ENCODE results near the gene PALB2.
A peak's percentile ranks its signal among the peaks of the same experiment; 100 is the strongest.
"Not testable (repeated sequence)": the region's sequence is repeated elsewhere in the genome, so short reads cannot be mapped to it uniquely, and the experiment has no call there.

The PALB2 gene

GRCh38 chr16:23587726-23588125 is 53.4 kb downstream of the PALB2 start:
- in situ Hi-C loops (cut with HindIII; ENCODE audit: low pct_unique_long_range_greater_than_20kb, low sequenced_read_pairs) = no loop called here
- no peak for TF ChIP-seq JUND (IDR thresholded peaks at IDR 0.05; ENCODE audit: low read depth)
- DNase-seq (ENCODE audit: low read depth in 1 of 2, low spot score in 1 of 2) = no peak

DNA sequence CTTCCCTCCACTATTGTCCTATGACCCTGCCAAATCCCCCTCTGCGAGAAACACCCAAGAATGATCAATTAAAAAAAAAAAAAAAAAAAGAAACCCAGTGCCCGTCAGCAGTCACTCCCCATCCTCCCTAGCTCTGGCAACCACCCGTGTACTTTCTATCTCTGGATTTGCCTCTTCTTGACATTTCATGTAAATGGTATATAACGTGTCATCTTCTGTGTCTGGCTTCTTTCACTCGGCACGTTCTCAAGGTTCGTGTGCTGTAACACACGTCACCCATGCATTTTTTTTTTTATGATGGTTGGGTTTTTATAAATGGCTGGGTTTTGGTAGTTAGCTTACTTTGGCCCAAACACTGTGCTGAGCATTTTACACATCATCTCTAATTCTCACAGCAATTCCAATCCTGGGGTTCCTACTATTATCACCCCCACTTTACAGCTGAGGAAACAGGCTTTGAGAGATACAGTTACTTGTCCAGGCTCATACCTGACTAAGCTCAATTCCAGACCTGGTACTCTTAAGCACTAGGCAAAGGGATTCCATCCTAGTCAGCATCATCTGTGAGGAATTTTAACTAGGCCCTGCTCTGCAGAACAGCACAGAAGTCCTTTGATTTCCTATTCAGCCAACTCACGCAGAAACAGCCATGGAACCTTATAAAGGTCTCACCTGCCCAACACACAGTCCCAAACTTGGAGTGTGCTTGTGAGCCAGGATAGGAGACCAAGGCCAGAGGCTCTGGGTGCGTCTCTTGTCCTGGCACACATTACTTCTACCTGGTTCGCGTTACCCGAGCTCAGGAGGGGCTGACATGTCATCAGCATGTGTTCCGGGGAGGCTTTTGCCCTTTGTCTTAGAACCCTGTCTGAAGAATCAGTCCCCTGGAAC is 56.7 kb downstream of the PALB2 start:
- DNase-seq (ENCODE audit: low read depth in 1 of 2, low spot score in 1 of 2) = no peak
- TF ChIP-seq JUND (IDR thresholded peaks at IDR 0.05; ENCODE audit: low read depth) = no peak
- in situ Hi-C loops (cut with HindIII; ENCODE audit: low pct_unique_long_range_greater_than_20kb, low sequenced_read_pairs) = no loop called here

- in situ Hi-C loops (cut with HindIII; ENCODE audit: low pct_unique_long_range_greater_than_20kb, low sequenced_read_pairs); DNase-seq (ENCODE audit: low read depth in 1 of 2, low spot score in 1 of 2): not testable (repeated sequence)
Observed at GRCh38 chr16:23583271-23583670, 57.8 kb downstream of the PALB2 start.

DNA sequence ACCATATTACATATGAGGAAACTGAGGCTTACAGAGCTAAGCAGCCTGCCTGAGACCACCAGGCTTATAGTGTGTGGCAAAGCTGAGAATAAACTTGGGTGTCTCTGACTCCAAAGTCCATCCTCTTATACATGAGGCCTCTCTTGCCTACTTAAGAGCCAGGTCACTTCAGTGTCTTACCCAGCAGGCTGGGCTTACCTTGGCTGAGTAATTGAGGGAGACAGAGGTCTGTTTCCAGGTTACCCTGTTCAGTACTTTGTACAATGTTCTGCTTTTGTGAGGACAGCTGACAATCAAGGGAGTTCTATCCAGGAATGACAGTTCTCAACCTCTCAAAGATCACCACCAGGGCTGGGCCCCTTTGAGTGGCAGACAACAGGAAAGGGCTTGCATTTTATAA is 59.3 kb downstream of the PALB2 start:
- in situ Hi-C loops (cut with HindIII; ENCODE audit: low pct_unique_long_range_greater_than_20kb, low sequenced_read_pairs) = no loop called here
- TF ChIP-seq JUND (IDR thresholded peaks at IDR 0.05; ENCODE audit: low read depth) = no peak
- no peak for DNase-seq (ENCODE audit: low read depth in 1 of 2, low spot score in 1 of 2)

DNA sequence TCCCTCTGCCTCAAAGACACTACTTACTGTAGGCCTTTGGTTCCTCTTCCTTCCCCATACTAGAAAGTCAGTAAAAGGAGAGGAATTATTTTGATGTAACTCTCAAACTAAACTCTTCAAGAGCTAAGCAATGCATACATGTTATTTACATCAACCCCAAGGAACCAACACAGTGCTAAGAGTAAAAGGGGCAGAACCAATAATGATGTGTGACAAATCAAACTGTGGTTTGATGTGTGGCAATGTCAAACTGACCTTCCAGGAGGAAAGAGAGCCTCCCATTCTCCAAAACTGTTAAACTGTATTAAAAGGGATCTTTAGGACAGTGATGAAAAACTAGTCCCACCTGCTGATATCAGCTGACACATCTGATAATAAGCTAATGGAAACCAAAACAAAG is 60.7 kb downstream of the PALB2 start:
- no peak for TF ChIP-seq JUND (IDR thresholded peaks at IDR 0.05; ENCODE audit: low read depth)
- DNase-seq (ENCODE audit: low read depth in 1 of 2, low spot score in 1 of 2) = no peak
- in situ Hi-C loops (cut with HindIII; ENCODE audit: low pct_unique_long_range_greater_than_20kb, low sequenced_read_pairs) = no loop called here

GRCh38 chr16:23579371-23579770 is 61.7 kb downstream of the PALB2 start:
- in situ Hi-C loops (cut with HindIII; ENCODE audit: low pct_unique_long_range_greater_than_20kb, low sequenced_read_pairs) = no loop called here
- no peak for DNase-seq (ENCODE audit: low read depth in 1 of 2, low spot score in 1 of 2)
- TF ChIP-seq JUND (IDR thresholded peaks at IDR 0.05; ENCODE audit: low read depth) = no peak

- TF ChIP-seq JUND (IDR thresholded peaks at IDR 0.05; ENCODE audit: low read depth) = no peak
- in situ Hi-C loops (cut with HindIII; ENCODE audit: low pct_unique_long_range_greater_than_20kb, low sequenced_read_pairs) = no loop called here
- DNase-seq (ENCODE audit: low read depth in 1 of 2, low spot score in 1 of 2) = no peak
Observed at GRCh38 chr16:23578101-23578830, 62.8 kb downstream of the PALB2 start.

DNA sequence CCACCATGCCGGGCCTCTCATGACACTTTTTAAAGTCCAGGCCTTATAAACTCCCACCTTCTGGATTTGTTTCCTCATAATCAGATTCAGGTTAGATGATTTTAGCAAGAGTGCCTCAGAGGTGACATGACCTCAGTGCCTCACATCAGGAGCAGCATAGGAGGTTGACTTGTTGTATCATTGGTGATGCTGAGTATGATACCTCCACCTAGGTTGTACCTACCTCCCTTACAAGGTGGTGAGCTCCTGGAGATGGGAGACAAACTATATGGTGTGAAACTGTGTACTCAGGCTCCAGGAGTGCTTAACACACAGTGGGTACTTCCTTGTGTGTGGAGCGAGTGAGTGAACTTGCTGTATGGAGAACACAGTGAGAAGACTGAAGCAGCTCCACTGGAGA is 63.6 kb downstream of the PALB2 start:
- in situ Hi-C loops (cut with HindIII; ENCODE audit: low pct_unique_long_range_greater_than_20kb, low sequenced_read_pairs) = no loop called here
- DNase-seq (ENCODE audit: low read depth in 1 of 2, low spot score in 1 of 2) = no peak

GRCh38 chr16:23575834-23576233 is 65.3 kb downstream of the PALB2 start:
- in situ Hi-C loops (cut with HindIII; ENCODE audit: low pct_unique_long_range_greater_than_20kb, low sequenced_read_pairs) = no loop called here
- DNase-seq (ENCODE audit: low read depth in 1 of 2, low spot score in 1 of 2) = peak in 1 of 2 experiments; percentile 9
- no peak for TF ChIP-seq JUND (IDR thresholded peaks at IDR 0.05; ENCODE audit: low read depth)

More for the DNA sequence above, 63.6 kb downstream of the PALB2 start:
- TF ChIP-seq JUND (IDR thresholded peaks at IDR 0.05; ENCODE audit: low read depth) = no peak

GRCh38 chr16:23573817-23574216 is 67.3 kb downstream of the PALB2 start:
- no peak for DNase-seq (ENCODE audit: low read depth in 1 of 2, low spot score in 1 of 2)
- no peak for TF ChIP-seq JUND (IDR thresholded peaks at IDR 0.05; ENCODE audit: low read depth)
- in situ Hi-C loops (cut with HindIII; ENCODE audit: low pct_unique_long_range_greater_than_20kb, low sequenced_read_pairs) = no loop called here

- in situ Hi-C loops (cut with HindIII; ENCODE audit: low pct_unique_long_range_greater_than_20kb, low sequenced_read_pairs) = no loop called here
- DNase-seq (ENCODE audit: low read depth in 1 of 2, low spot score in 1 of 2) = no peak
- TF ChIP-seq JUND (IDR thresholded peaks at IDR 0.05; ENCODE audit: low read depth) = no peak
Observed at GRCh38 chr16:23572394-23572793, 68.7 kb downstream of the PALB2 start.

DNA sequence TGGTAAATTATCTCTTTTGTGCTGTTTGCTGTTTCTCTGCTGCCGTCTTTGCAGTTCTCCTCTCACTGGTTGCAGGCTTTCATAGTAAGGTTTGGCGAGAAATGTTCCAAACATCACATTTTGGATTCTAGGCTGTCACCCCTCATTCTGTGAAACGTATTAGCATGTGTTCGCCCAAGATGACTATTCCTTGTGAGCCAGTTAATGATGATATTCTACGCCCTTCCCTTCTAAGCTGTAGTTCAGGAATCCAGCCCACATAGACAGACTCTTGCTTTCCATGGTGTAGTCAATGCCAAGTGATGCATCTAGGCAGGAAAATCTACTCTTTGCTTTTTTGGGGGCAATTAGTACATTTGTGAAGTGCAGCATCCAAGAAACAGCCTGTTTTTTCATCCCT is 69.2 kb downstream of the PALB2 start:
- no peak for TF ChIP-seq JUND (IDR thresholded peaks at IDR 0.05; ENCODE audit: low read depth)
- DNase-seq (ENCODE audit: low read depth in 1 of 2, low spot score in 1 of 2) = no peak
- in situ Hi-C loops (cut with HindIII; ENCODE audit: low pct_unique_long_range_greater_than_20kb, low sequenced_read_pairs) = no loop called here

GRCh38 chr16:23570992-23571632 is 70.0 kb downstream of the PALB2 start:
- no peak for DNase-seq (ENCODE audit: low read depth in 1 of 2, low spot score in 1 of 2)
- in situ Hi-C loops (cut with HindIII; ENCODE audit: low pct_unique_long_range_greater_than_20kb, low sequenced_read_pairs) = no loop called here
- no peak for TF ChIP-seq JUND (IDR thresholded peaks at IDR 0.05; ENCODE audit: low read depth)
